Measurements from ENCODE around the gene PROCA1. TPM values are rescaled to one million over a fixed set of nuclear protein-coding genes. Genes with fewer than 3 reads are reported as not detected.

The PROCA1 gene
- polyA plus RNA-seq = 1 to 10 TPM in 2 of 3 donors, under 1 TPM in 1; 0.35 to 2.9 (median 1.2) TPM

- peak within 1 kb of the TSS; percentile 91 for H3K27ac ChIP-seq (ENCODE audit: low read depth, low read length)
- WGBS, 3 donors = 1 to 7% (median 2%) methylated on average over 20 of the region's 20 CpGs
These were observed at the start of gene PROCA1 for GRCh38 chr17:28711723-28712031. Gene PROCA1, minus strand, starts transcription at chr17:28711888. Its CDS starts 228 bp downstream, at chr17:28711660.

DNA sequence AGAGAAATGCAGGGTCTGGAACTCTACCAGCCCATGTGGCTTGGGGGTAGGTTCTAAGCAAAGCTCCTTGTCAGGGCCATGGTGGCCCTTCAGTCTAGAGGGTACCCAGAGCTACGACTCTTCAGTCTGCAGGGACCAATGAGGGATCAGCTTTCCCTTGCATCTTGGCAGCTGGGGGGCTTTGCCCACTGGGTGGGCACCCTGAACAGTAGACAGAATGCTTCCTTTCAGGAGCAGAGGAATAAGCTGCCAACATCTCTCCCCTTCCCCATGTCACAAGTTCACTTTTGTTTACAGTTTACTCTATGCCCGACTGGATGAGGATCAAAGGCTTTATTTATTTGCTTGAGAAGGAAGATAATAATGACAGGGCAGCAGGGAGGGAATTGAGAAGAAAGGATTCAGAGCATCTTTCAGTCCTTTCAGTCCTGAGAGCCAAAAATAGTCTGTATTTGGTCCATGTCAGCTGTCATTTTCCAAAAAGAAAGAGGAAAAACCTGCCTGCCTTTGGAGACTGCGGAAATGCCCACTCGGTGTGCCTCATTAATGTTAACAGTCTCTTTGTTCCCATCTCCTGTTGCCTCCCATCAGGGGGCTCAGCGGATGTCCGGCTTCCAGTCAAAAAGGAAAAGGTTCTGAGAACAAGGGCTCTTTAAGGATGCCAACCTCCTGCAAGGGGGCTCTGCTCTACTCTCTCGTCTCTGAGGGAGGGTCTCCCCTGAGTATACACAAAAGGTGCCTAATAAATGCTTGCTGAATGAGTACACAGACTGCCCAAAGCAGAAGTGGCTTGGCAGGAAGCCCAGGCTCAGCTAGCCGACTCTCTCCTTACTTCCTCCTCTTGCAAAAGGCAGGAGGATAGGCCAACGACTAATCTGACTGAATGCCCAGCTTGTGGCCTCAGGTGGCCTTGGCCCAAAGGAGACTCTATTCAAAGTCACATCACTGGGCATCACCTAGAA is 49.2 kb upstream of the PROCA1 start:
- 32 to 39% (median 37%) methylated on average over 9 of the region's 9 CpGs for WGBS, 3 donors
- H3K27ac ChIP-seq (ENCODE audit: low read depth, low read length) = no peak overlapping the region

GRCh38 chr17:28759256-28759865 is 47.7 kb upstream of the PROCA1 start:
- H3K27ac ChIP-seq (ENCODE audit: low read depth, low read length) = no peak overlapping the region
- 90 to 96% (median 90%) methylated on average over 18 of the region's 18 CpGs for WGBS, 3 donors

GRCh38 chr17:28758411-28759121 is 46.9 kb upstream of the PROCA1 start:
- H3K27ac ChIP-seq (ENCODE audit: low read depth, low read length) = no peak overlapping the region
- 95 to 97% (median 96%) methylated on average over 32 of the region's 32 CpGs for WGBS, 3 donors

DNA sequence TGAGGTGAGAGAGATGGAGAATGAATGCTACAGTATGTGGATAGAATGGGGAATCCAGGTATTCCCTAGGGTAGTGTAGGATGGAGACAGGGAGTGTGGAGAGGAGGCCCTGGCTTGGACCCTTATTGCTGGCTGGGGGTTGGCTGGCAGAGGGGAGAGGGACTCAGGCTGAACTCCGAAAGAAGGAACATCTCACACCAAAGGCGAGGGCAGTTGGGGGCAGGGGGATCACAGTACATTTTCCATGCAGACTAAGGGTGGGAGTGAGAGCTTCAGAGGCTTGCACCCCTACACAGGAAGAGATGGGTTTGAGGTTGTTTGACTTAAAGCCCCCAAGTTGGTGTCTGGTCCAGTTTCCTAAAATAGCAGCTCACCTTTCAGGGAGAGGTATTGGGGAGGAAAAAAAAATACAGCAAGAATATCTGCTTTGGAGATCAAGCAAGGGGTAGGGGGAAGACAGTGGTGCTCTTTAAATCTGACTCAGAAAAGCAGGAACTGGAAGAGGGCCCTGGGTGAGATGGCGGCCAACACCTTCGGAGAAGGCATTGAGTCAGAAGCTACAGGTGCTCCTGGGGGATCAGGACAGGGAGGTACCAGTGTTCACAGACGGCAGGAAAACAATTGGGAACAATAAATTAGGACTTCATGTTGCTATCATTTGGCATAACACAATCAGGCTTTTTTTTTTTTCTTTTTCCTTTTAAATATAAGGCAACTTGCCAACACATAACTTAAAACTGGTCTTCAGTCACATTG is 44.5 kb upstream of the PROCA1 start:
- WGBS, 3 donors = 70 to 79% (median 71%) methylated on average over 5 of the region's 5 CpGs
- H3K27ac ChIP-seq (ENCODE audit: low read depth, low read length) = no peak overlapping the region

- 84 to 93% (median 91%) methylated on average over 7 of the region's 7 CpGs for WGBS, 3 donors
- no peak overlapping the region for H3K27ac ChIP-seq (ENCODE audit: low read depth, low read length)
These were observed 43.8 kb upstream of the PROCA1 start for GRCh38 chr17:28755486-28755885.

GRCh38 chr17:28751600-28752366 is 40.1 kb upstream of the PROCA1 start:
- WGBS, 3 donors = 93 to 96% (median 96%) methylated on average over 10 of the region's 10 CpGs
- no peak overlapping the region for H3K27ac ChIP-seq (ENCODE audit: low read depth, low read length)

DNA sequence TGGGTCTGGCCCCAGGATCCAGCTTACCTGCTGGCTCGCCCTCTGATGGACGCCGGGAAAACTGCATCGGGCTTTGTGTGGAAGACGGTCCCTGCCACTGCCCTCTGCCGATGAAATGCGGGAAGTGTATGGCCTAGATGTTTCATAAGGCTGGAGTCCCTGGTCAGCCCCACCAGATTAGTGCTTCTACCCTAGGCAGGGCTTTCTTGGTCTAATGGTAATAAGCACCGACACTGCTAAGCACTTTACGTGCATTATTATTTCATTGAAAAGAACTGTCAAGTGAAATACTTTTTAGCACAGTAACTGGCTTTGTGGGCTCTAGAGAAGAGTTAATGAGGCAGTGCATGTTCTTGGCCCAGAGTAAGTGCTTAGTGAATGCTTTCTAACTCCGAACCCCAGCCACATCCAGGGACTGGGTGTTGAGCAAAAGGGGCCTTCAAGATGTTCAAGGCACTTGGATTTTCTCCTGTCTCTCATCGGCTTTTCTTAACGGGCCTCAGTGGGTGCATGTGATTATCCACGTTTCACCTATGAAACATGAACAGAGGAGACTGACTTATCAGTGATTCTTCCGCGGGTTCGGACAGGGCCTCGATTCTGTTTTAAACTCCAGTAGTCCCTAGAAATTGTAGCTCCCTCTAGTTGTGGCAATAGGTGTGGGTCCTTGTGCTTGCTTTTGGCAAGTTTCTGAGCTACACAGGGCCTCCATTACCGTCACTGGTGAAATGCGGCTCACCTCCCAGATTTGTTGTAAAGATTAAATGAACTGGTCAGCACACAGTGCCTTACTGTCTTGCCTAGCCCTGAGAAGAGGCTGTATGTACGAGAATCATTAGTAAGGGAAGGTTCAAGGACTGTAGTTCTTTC is 38.7 kb upstream of the PROCA1 start:
- whole genome bisulfite sequencing, 3 donors = 25 to 43% (median 39%) methylated on average over 20 of the region's 20 CpGs
- peak overlapping the region; percentile 2 for H3K27ac ChIP-seq (ENCODE audit: low read depth, low read length)

DNA sequence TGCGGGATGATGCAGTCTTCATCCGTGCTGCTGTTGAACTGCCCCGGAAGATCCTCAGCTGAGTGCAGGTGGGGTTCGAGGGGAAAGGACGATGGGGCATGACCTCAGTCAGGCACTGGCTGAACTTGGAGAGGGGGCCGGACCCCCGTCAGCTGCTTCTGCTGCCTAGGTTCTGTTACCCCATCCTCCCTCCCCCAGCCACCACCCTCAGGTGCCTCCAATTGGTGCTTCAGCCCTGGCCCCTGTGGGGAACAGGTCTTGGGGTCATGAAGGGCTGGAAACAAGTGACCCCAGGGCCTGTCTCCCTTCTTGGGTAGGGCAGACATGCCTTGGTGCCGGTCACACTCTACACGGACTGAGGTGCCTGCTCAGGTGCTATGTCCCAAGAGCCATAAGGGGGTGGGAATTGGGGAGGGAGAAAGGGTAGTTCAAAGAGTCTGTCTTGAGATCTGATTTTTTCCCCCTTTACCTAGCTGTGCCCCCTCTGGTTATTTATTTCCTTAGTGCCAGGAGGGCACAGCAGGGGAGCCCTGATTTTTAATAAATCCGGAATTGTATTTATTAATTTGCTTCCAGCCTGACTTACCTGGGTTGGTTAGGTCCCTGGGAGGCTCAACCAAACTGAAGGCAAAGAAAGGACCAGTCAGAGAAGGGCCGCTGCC is 38.0 kb upstream of the PROCA1 start:
- 56 to 62% (median 58%) methylated on average over 11 of the region's 11 CpGs for WGBS, 3 donors
- H3K27ac ChIP-seq (ENCODE audit: low read depth, low read length) = no peak overlapping the region

DNA sequence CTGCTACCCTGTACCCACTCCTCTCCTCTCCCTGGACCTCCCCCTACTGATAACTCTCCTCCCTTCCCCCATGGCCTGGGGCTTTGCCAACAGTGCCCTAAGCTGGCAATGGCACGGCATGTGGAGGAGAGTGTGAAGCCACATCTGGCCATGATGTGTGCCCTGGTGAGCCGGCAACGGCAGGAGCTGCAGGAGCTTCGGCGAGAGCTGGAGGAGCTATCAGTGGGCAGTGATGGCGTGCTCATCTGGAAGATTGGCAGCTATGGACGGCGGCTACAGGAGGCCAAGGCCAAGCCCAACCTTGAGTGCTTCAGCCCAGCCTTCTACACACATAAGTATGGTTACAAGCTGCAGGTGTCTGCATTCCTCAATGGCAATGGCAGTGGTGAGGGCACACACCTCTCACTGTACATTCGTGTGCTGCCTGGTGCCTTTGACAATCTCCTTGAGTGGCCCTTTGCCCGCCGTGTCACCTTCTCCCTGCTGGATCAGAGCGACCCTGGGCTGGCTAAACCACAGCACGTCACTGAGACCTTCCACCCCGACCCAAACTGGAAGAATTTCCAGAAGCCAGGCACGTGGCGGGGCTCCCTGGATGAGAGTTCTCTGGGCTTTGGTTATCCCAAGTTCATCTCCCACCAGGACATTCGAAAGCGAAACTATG is 37.3 kb upstream of the PROCA1 start:
- 41 to 79% (median 74%) methylated on average over 18 of the region's 18 CpGs for WGBS, 3 donors
- H3K27ac ChIP-seq (ENCODE audit: low read depth, low read length) = no peak overlapping the region

DNA sequence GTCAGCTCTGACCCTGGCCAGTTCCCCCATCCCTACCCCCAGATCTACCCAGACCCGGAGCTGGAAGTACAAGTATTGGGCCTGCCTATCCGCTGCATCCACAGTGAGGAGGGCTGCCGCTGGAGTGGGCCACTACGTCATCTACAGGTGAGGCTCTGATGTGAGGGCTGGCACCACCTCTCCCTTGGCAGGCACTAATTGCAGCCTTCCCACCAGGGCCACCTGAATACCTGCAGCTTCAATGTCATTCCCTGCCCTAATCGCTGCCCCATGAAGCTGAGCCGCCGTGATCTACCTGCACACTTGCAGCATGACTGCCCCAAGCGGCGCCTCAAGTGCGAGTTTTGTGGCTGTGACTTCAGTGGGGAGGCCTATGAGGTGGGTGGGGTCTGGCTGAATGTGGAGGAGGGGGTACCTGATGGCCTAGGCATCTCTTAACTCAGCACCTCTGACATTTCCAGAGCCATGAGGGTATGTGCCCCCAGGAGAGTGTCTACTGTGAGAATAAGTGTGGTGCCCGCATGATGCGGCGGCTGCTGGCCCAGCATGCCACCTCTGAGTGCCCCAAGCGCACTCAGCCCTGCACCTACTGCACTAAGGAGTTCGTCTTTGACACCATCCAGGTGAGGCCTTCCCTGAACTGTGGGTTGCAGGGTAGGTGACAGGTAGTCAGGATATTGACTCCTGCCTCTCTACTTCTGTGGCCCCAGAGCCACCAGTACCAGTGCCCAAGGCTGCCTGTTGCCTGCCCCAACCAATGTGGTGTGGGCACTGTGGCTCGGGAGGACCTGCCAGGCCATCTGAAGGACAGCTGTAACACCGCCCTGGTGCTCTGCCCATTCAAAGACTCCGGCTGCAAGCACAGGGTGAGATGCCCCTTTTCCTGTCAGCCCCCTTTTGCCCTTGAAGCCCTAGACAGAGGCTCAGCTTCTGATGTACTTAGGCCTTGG is 36.4 kb upstream of the PROCA1 start:
- 68 to 95% (median 84%) methylated on average over 18 of the region's 18 CpGs for WGBS, 3 donors
- H3K27ac ChIP-seq (ENCODE audit: low read depth, low read length) = no peak overlapping the region

DNA sequence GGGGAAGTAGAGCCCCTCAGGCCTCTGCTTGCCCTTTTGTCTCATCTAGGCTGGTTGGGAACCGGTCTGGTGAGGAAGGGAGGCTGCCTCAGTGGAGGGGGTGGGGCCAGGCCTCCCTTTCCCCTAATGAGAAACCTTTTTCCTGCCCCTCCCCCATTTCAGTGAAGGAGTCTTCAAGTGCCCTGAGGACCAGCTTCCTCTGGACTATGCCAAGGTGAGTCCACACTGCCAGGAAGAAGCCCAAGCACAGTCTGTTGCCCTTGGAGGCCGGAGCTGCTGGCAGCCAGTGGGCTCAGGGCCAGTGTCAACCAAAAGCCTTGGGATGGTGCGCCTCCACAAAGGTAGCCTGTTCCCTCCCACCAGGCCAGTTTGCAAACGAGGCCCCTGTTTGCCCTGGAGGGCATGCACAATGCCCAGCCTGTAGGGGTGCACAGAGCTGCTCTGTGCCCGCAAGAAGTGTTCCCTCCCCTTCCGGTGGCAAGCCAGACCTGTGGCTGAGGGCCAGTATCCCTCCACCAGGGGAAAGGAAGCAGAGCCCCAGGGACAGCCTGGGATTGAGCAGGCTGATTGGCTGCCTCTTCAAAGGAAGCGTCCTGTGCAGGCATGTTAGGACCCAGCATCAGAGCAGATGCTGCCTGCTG is 35.5 kb upstream of the PROCA1 start:
- 17 to 59% (median 47%) methylated on average over 6 to 7 of the region's 7 CpGs for WGBS, 3 donors
- H3K27ac ChIP-seq (ENCODE audit: low read depth, low read length) = no peak overlapping the region

DNA sequence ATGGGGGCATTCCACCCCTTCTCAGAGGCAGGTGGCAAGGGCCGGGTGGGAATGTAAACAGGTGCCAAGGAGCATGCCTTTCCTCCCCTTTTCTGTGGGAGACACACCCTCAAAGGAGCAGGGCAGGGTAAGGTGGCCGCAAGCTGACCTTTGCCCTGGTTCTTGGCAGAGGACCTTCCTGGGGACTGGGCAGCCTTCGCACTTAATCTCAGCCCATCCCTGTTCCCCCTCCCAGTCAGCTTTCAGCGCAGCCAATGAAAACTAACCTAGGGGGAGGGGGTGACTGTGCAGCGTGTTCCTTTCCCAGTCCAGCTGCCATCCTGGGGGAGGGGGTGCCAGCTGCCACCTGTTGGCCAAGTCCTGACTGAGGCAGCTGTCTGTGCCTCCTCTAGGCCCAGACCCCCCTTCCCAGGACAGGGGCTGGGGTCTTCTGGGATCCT is 34.9 kb upstream of the PROCA1 start:
- no peak overlapping the region for H3K27ac ChIP-seq (ENCODE audit: low read depth, low read length)

GRCh38 chr17:28745786-28746411 is 34.2 kb upstream of the PROCA1 start:
- H3K27ac ChIP-seq (ENCODE audit: low read depth, low read length) = no peak overlapping the region
- WGBS, 3 donors = 44 to 81% (median 70%) methylated on average over 4 of the region's 4 CpGs

More for the DNA sequence above, 34.9 kb upstream of the PROCA1 start:
- 16 to 70% (median 67%) methylated on average over 5 of the region's 5 CpGs for WGBS, 3 donors
